K562 (cell line): ENCODE data around the gene TEX22. TPM values are rescaled to one million over a fixed set of nuclear protein-coding genes. Genes with fewer than 3 reads are reported as not detected.

Source experiments
- ATAC-seq: fragments of 200-7000 bp; cut with Tn5 transposase; 3 replicates; pipeline ENCODE4 v1.9.1; 2020; ENCODE audit warnings: moderate library complexity
- BruUV-seq: library from RNA; stranded (reverse); fragments of 400-500 nt; replicated peaks from 2 replicates; lab custom pipeline; 2021; lab: Mats Ljungman, UMichigan
- CTCF ChIA-PET: fragments of 300-600 bp; formaldehyde crosslinking; extraction: SDS; loops from one replicate; lab custom pipeline; 2021; ENCODE audit warnings: low intra/inter-chr PET ratio; lab: Yijun Ruan, JAX
- POLR2A ChIA-PET: fragments of 300-600, 350-650 bp; sonication (Branson Sonifier 250); formaldehyde crosslinking; extraction: SDS; loops from one replicate; lab custom pipeline; 2021; ENCODE audit warnings: antibody characterized with exemption, inconsistent platforms; lab: Yijun Ruan, JAX
- DNase-seq, 4 experiments: peaks; one replicate each; pipeline versions ENCODE4 v3.0.0 to v3.0.0-alpha.2; 2011 to 2018; ENCODE audit warnings: low spot score in 3 of 4, mixed read lengths in 3 of 4; ENCODE audit errors: extremely low read depth in 1 of 4
- FAIRE-seq: peaks from 2 replicates; lab custom pipeline; 2011; peaks lifted over from hg19 to GRCh38; lab: Jason Lieb, UNC
- H2AFZ ChIP-seq: 2 replicates; pipeline ENCODE4 v1.6.0; 2011; ENCODE audit warnings: low read depth, low read length, control low read depth, inconsistent platforms
- H3K27ac ChIP-seq: fragments of 200-600 bp; 3 replicates; pipeline ENCODE4 v1.8.0; 2011; ENCODE audit warnings: low read depth, mild to moderate bottlenecking, control low read depth, inconsistent platforms, low read length, moderate library complexity, mixed read lengths; ENCODE audit errors: extremely low read depth
- H3K27me3 ChIP-seq, 2 experiments: fragments of 300-600 bp in 1 of 2; 2 replicates in 1 of 2; 3 replicates in 1 of 2; pipeline versions ENCODE4 v1.6.0 to v1.8.0; 2011; ENCODE audit warnings: inconsistent platforms in 2 of 2, low read length in 2 of 2, mild to moderate bottlenecking in 1 of 2, mixed read lengths in 1 of 2, moderate library complexity in 1 of 2; ENCODE audit not compliant: control insufficient read depth in 2 of 2, insufficient read depth in 2 of 2
- H3K36me3 ChIP-seq: fragments of 300-600 bp; 3 replicates; pipeline ENCODE4 v1.8.0; 2011; ENCODE audit warnings: mild to moderate bottlenecking, low read length, inconsistent platforms; ENCODE audit not compliant: control insufficient read depth, insufficient read depth
- H3K4me1 ChIP-seq, 2 experiments: fragments of 200-600 bp in 1 of 2; replicated peaks in 1 of 2; 2 replicates in 1 of 2; 3 replicates in 1 of 2; pipeline versions ENCODE4 v1.5.1 to v1.8.0; 2011; ENCODE audit warnings: inconsistent platforms in 2 of 2, low read length in 2 of 2, mild to moderate bottlenecking in 1 of 2, mixed read lengths in 1 of 2, moderate library complexity in 1 of 2; ENCODE audit not compliant: control insufficient read depth in 2 of 2, insufficient read depth in 2 of 2
- H3K4me2 ChIP-seq: 2 replicates; pipeline ENCODE4 v1.6.1; 2011; ENCODE audit warnings: low read length, control low read depth, inconsistent platforms, mixed read lengths; ENCODE audit not compliant: insufficient read depth
- H3K4me3 ChIP-seq: fragments of 200-600 bp; sonication (generic), shearing (Covaris generic); 2 replicates; pipeline ENCODE4 v1.5.1; 2016; ENCODE audit warnings: control low read depth, inconsistent platforms
- H3K79me2 ChIP-seq: fragments of 200-600 bp; 3 replicates; pipeline ENCODE4 v1.8.0; 2011; ENCODE audit warnings: low read length, inconsistent platforms; ENCODE audit not compliant: control insufficient read depth, insufficient read depth
- H3K9ac ChIP-seq, 2 experiments: 2 replicates each; pipeline versions ENCODE4 v1.6.0 to v1.6.1; 2011; ENCODE audit warnings: low read depth in 2 of 2, low read length in 2 of 2, control low read depth in 1 of 2, inconsistent platforms in 1 of 2, mild to moderate bottlenecking in 1 of 2, mixed read lengths in 1 of 2; ENCODE audit not compliant: insufficient read depth in 1 of 2
- H3K9me1 ChIP-seq: one replicate; pipeline ENCODE4 v1.6.0; 2011; ENCODE audit warnings: inconsistent platforms, mild to moderate bottlenecking, low read length, moderate library complexity; ENCODE audit not compliant: control insufficient read depth, insufficient read depth
- H3K9me3 ChIP-seq: replicated peaks from 2 replicates; pipeline ENCODE4 v1.5.1; 2011; ENCODE audit warnings: low read depth, low read length, inconsistent platforms; ENCODE audit not compliant: control insufficient read depth, insufficient read depth
- H4K20me1 ChIP-seq: replicated peaks from 2 replicates; pipeline ENCODE4 v1.6.1; 2011; ENCODE audit warnings: low read length, inconsistent platforms, mixed read lengths; ENCODE audit not compliant: control insufficient read depth, insufficient read depth
- CGGBP1 ChIP-seq: fragments of 250-450 bp; sonication (Bioruptor Pico); IDR thresholded peaks from 2 replicates; pipeline ENCODE4 v1.9.0; 2021; ENCODE audit warnings: mild to moderate bottlenecking
- CHD1 ChIP-seq: fragments of 200-600 bp; sonication (generic); IDR thresholded peaks from one replicate; pipeline ENCODE4 v1.6.1; 2012; ENCODE audit warnings: mild to moderate bottlenecking, moderate library complexity, low read length, inconsistent platforms
- CTCF ChIP-seq, 3 experiments: IDR thresholded peaks in 2 of 3; conservative IDR thresholded peaks in 1 of 3; 2 replicates each; pipeline ENCODE4 v1.5.1; 2011 to 2012; ENCODE audit warnings: low read length in 3 of 3, mild to moderate bottlenecking in 3 of 3, control low read depth in 2 of 3, improper control_type of control experiment in 1 of 3, inconsistent platforms in 1 of 3, low read depth in 1 of 3, mixed read lengths in 1 of 3, moderate library complexity in 1 of 3; ENCODE audit not compliant: insufficient read depth in 2 of 3
- HNRNPLL ChIP-seq: fragments of 200-400 bp; formaldehyde crosslinking; IDR thresholded peaks from 2 replicates; pipeline ENCODE4 v1.6.1; 2017; ENCODE audit warnings: low read length, low read depth, mild to moderate bottlenecking; ENCODE audit not compliant: poor library complexity, severe bottlenecking
- ILK ChIP-seq: fragments of 450-650 bp; IDR thresholded peaks from 2 replicates; pipeline ENCODE4 v1.6.1; 2016; ENCODE audit warnings: missing genetic modification characterization, low read depth, mild to moderate bottlenecking, missing compliant biosample characterization, moderate library complexity, borderline replicate concordance
- MEIS2 ChIP-seq: fragments of 450-650 bp; IDR thresholded peaks from 2 replicates; pipeline ENCODE4 v1.6.1; 2014; ENCODE audit warnings: mild to moderate bottlenecking; ENCODE audit not compliant: partially characterized antibody
- NFE2L1 ChIP-seq: fragments of 450-650 bp; IDR thresholded peaks from 2 replicates; pipeline ENCODE4 v1.6.1; 2016; ENCODE audit warnings: missing genetic modification characterization, low read depth, mild to moderate bottlenecking, missing compliant biosample characterization, moderate library complexity, borderline replicate concordance
- PCBP1 ChIP-seq: fragments of 200-400 bp; formaldehyde crosslinking; IDR thresholded peaks from 2 replicates; pipeline ENCODE4 v1.6.1; 2018; ENCODE audit warnings: mild to moderate bottlenecking, low read depth, low read length; ENCODE audit not compliant: poor library complexity, severe bottlenecking
- SMARCC2 ChIP-seq: fragments of 450-650 bp; IDR thresholded peaks from 2 replicates; pipeline ENCODE4 v1.6.1; 2017; ENCODE audit warnings: antibody characterized with exemption, moderate library complexity, mild to moderate bottlenecking, low read depth
- SNIP1 ChIP-seq: fragments of 450-650 bp; IDR thresholded peaks from 2 replicates; pipeline ENCODE4 v1.7.1; 2017; ENCODE audit warnings: low read depth, mild to moderate bottlenecking
- TAF7 ChIP-seq: fragments of 450-650 bp; IDR thresholded peaks from 2 replicates; pipeline ENCODE4 v1.6.1; 2016; ENCODE audit warnings: missing genetic modification characterization, missing compliant biosample characterization
- TRIM24 ChIP-seq, 2 experiments: fragments of 450-650 bp; IDR thresholded peaks; 2 replicates each; pipeline ENCODE4 v1.6.1; 2016
- ZNF124 ChIP-seq: sonication (generic); formaldehyde crosslinking; IDR thresholded peaks from 2 replicates; pipeline ENCODE4 v1.8.1; 2022; ENCODE audit warnings: missing genetic modification reagents
- ZNF740 ChIP-seq, 3 experiments: fragments of 200-800 bp in 1 of 3; sonication (Bioruptor generic) in 1 of 3; sonication (generic) in 1 of 3; formaldehyde crosslinking in 1 of 3; IDR thresholded peaks; 2 replicates each; pipeline versions ENCODE4 v1.6.1 to v1.8.0; 2016 to 2022; ENCODE audit warnings: mild to moderate bottlenecking in 2 of 3, missing compliant biosample characterization in 2 of 3, missing genetic modification characterization in 2 of 3, missing genetic modification reagents in 1 of 3
- ZNF780A ChIP-seq: fragments of 250-450 bp; sonication (Bioruptor Pico); IDR thresholded peaks from 2 replicates; pipeline ENCODE4 v1.5.0; 2021; ENCODE audit warnings: mild to moderate bottlenecking
- WGBS: fragments of 100-300 bp; shearing (Covaris generic); methylation state at CpG from one replicate; pipeline ENCODE4 v1.1.6; 2016; ENCODE audit warnings: low coverage, mixed read lengths; ENCODE audit not compliant: insufficient coverage; ENCODE audit errors: missing lambda C conversion rate; 5-methylcytosine and 5-hydroxymethylcytosine counted together
- in situ Hi-C: fragments of 300-500 bp; cut with MboI; formaldehyde crosslinking; loops from 4 replicates; pipeline ENCODE4 v1.15.0; 2018; ENCODE audit warnings: inconsistent platforms, mixed read lengths
- intact Hi-C: fragments of 100-400 bp; cut with micrococcal nuclease; formaldehyde crosslinking; loops from 2 replicates; pipeline ENCODE4 v1.14.2; 2022
- polyA plus RNA-seq, 8 experiments: library from polyadenylated mRNA; depleted of rRNA in 4 of 8; stranded (reverse) in 5 of 8; unstranded in 3 of 8; fragments of >200 nt; fragmentation: Nextera tagmentation in 2 of 8; fragmentation: Illumina TruSeq in 1 of 8; extraction: Ambion mirVana in 2 of 8; extraction: Trizol in 1 of 8; gene quantifications; 2 replicates each; pipeline versions ENCODE4 v1.2.1 to v1.2.3, GENCODE V29; 2011 to 2014; ENCODE audit warnings: inconsistent platforms in 1 of 8, missing spikeins in 1 of 8
- total RNA-seq, 7 experiments: library from RNA; depleted of rRNA in 6 of 7; stranded (reverse); fragments of >200 nt in 6 of 7; fragmentation: Illumina TruSeq in 2 of 7; extraction: Trizol in 2 of 7; gene quantifications; 2 replicates each; pipeline versions ENCODE4 v1.2.1 to v1.2.3, GENCODE V29; 2011 to 2021; ENCODE audit warnings: low replicate concordance in 1 of 7

TEX22 gene
- total and polyA plus RNA-seq, 9 of the 15 experiments (the other 6 are each of a cell fraction or from before 2014, with no cell fraction given): 0.04 to 1.7 (median 0.23) TPM; not detected in 2

GRCh38 chr14:105355049-105355575 is 43.2 kb upstream of the TEX22 start:
- Histone ChIP-seq H3K4me2 (no peak overlapping the region), H3K36me3 (no peaks in the 10 kb centered on the region), H3K4me3 (no peak overlapping the region), H3K9me3 (no peaks in the 10 kb centered on the region), H2AFZ (no peak overlapping the region), H3K4me1 (peaks cover 3 to 23% of the 10 kb centered on the region in 2 experiments; a peak in 4 of 5 replicates), H4K20me1 (0 out of 2 replicates have a peak, but pooled peaks cover under 1% of the 10 kb centered on the region), H3K9me1 (no peaks in the 10 kb centered on the region), H3K27me3 (no peaks in the 10 kb centered on the region), H3K79me2 (no peaks in the 10 kb centered on the region), H3K9ac (no peak overlapping the region), H3K27ac (no peak overlapping the region)
- ChIA-PET CTCF (interaction anchor here (0.6 kb wide), 1 partner anchor 912 kb away, joined by 3 read pairs; no protein-coding TSS in a partner anchor), POLR2A (no interaction called here)
- ATAC-seq: no peak
- no peak for FAIRE-seq
- TF ChIP-seq MEIS2 (no peak), NFE2L1 (tag) (no peak), TAF7 (tag) (no peak), HNRNPLL (no peak), SMARCC2 (no peak), ILK (tag) (no peak), ZNF740 (CRISPR knock-in tag; IDR thresholded peaks at IDR 0.05) (no peak), ZNF740 (tag; IDR thresholded peaks at IDR 0.05) (no peak), PCBP1 (no peak), CHD1 (no peak), CGGBP1 (CRISPR knock-in tag) (no peak), TRIM24 (IDR thresholded peaks at IDR 0.05) (no peak), ZNF780A (CRISPR knock-in tag) (no peak), CTCF (IDR thresholded peaks at IDR 0.05 in 2 of 3, conservative IDR thresholded peaks at IDR 0.05 in 1 of 3; ENCODE audit: insufficient read depth in 2 of 3, low read depth in 1 of 3, low read length in 3 of 3) (no peak), SNIP1 (no peak), ZNF124 (CRISPR knock-in tag) (no peak)
- no peak for DNase-seq
- no TSS peak for BruUV-seq
- WGBS: 67% methylated on average over 20 of the region's 27 CpGs
- in situ Hi-C loops (loop anchor here (10.0 kb wide), 1 partner anchor 260 kb away; no protein-coding TSS in a partner anchor), intact Hi-C loops (no loop called here)
